GM21825 (cell line): Measurements from ENCODE around the gene PTPRD.
"Not testable (repeated sequence)": the region's sequence is repeated elsewhere in the genome, so short reads cannot be mapped to it uniquely, and the experiment has no call there.

Source experiments
- ATAC-seq: cut with Tn5 transposase; IDR thresholded peaks from one replicate; pipeline ENCODE4 v1.9.1; 2021; ENCODE audit warnings: mild to moderate bottlenecking, moderate library complexity; ENCODE audit not compliant: unreplicated experiment

PTPRD gene

GRCh38 chr9:9216934-9217333, 1395.9 kb downstream of the PTPRD start:
- ATAC-seq = no peak

- no peak for ATAC-seq
These were observed 1397.8 kb downstream of the PTPRD start for GRCh38 chr9:9215050-9215449.

- no peak for ATAC-seq
These were observed 1398.7 kb downstream of the PTPRD start for GRCh38 chr9:9214066-9214465.

GRCh38 chr9:9212963-9213362, 1399.8 kb downstream of the PTPRD start:
- no peak for ATAC-seq

- ATAC-seq = no peak
These were observed 1410.5 kb downstream of the PTPRD start for GRCh38 chr9:9202276-9202675.

- no peak for ATAC-seq
These were observed 1426.7 kb downstream of the PTPRD start for GRCh38 chr9:9186086-9186485.

- no peak for ATAC-seq
These were observed 1430.4 kb downstream of the PTPRD start for GRCh38 chr9:9182431-9182830.

GRCh38 chr9:9177081-9177480, 1435.7 kb downstream of the PTPRD start:
- no peak for ATAC-seq

- ATAC-seq = no peak
These were observed 1438.4 kb downstream of the PTPRD start for GRCh38 chr9:9174358-9174757.

GRCh38 chr9:9173264-9173663, 1439.5 kb downstream of the PTPRD start:
- no peak for ATAC-seq

- ATAC-seq = no peak
These were observed 1442.2 kb downstream of the PTPRD start for GRCh38 chr9:9170439-9171134.

GRCh38 chr9:9142001-9142400, 1470.8 kb downstream of the PTPRD start:
- no peak for ATAC-seq

GRCh38 chr9:9133526-9133925, 1479.3 kb downstream of the PTPRD start:
- no peak for ATAC-seq

- no peak for ATAC-seq
These were observed 1488.2 kb downstream of the PTPRD start for GRCh38 chr9:9124616-9125015.

- ATAC-seq = no peak
These were observed 1490.4 kb downstream of the PTPRD start for GRCh38 chr9:9122230-9122875.

- no peak for ATAC-seq
These were observed 1494.9 kb downstream of the PTPRD start for GRCh38 chr9:9117866-9118265.

- ATAC-seq = no peak
These were observed 1500.6 kb downstream of the PTPRD start for GRCh38 chr9:9112001-9112720.

GRCh38 chr9:9108641-9109040, 1504.2 kb downstream of the PTPRD start:
- ATAC-seq = no peak

- ATAC-seq = no peak
These were observed 1510.5 kb downstream of the PTPRD start for GRCh38 chr9:9102295-9102694.

- no peak for ATAC-seq
These were observed 1512.7 kb downstream of the PTPRD start for GRCh38 chr9:9100070-9100469.

- no peak for ATAC-seq
These were observed 1513.2 kb downstream of the PTPRD start for GRCh38 chr9:9099646-9100045.

GRCh38 chr9:9097254-9097653, 1515.5 kb downstream of the PTPRD start:
- ATAC-seq = not testable (repeated sequence)
